Liver (tissue), 9 donors: ENCODE results near the gene C2orf80. TPM values are rescaled to one million over a fixed set of nuclear protein-coding genes. Genes with fewer than 3 reads are reported as not detected.

ENCODE experiments used
- DNase-seq: peaks from one replicate; pipeline ENCODE4 v3.0.0-alpha.2; 2017; ENCODE audit warnings: low spot score
- H3K27ac ChIP-seq, 2 donors: one replicate each; pipeline ENCODE4 v1.7.0; 2013; ENCODE audit warnings: inconsistent platforms in 2 of 2, low read length in 2 of 2, control low read depth in 1 of 2, low read depth in 1 of 2, mild to moderate bottlenecking in 1 of 2
- H3K27me3 ChIP-seq, 4 donors: one replicate each; pipeline versions ENCODE4 v1.6.1 to v1.7.0; 2013; ENCODE audit warnings: low read length in 3 of 4, inconsistent platforms in 1 of 4, mild to moderate bottlenecking in 1 of 4, moderate library complexity in 1 of 4; ENCODE audit not compliant: control insufficient read depth in 4 of 4, insufficient read depth in 4 of 4
- H3K36me3 ChIP-seq, 4 donors: one replicate each; pipeline versions ENCODE4 v1.6.1 to v1.7.0; 2013; ENCODE audit warnings: low read length in 3 of 4, mild to moderate bottlenecking in 3 of 4, low read depth in 1 of 4, moderate library complexity in 1 of 4; ENCODE audit not compliant: control insufficient read depth in 4 of 4, insufficient read depth in 3 of 4
- H3K4me1 ChIP-seq, 4 donors: one replicate each; pipeline versions ENCODE4 v1.6.1 to v1.7.0; 2013; ENCODE audit warnings: low read length in 3 of 4, mild to moderate bottlenecking in 3 of 4, moderate library complexity in 1 of 4; ENCODE audit not compliant: control insufficient read depth in 4 of 4, insufficient read depth in 4 of 4
- H3K4me3 ChIP-seq, 3 donors: one replicate each; pipeline versions ENCODE4 v1.6.1 to v1.7.0; 2013; ENCODE audit warnings: low read length in 3 of 3, control low read depth in 1 of 3, low read depth in 1 of 3, mild to moderate bottlenecking in 1 of 3
- H3K9ac ChIP-seq, 2 donors: one replicate each; pipeline ENCODE4 v1.7.0; 2013; ENCODE audit warnings: low read length in 2 of 2, mild to moderate bottlenecking in 2 of 2, moderate library complexity in 2 of 2, control low read depth in 1 of 2, low read depth in 1 of 2
- H3K9me3 ChIP-seq, 4 donors: one replicate each; pipeline versions ENCODE4 v1.6.1 to v1.7.0; 2013; ENCODE audit warnings: low read length in 3 of 4; ENCODE audit not compliant: control insufficient read depth in 4 of 4
- EGR1 ChIP-seq, 2 donors: IDR thresholded peaks; 2 replicates each; pipeline ENCODE4 v1.6.1; 2016 to 2018; ENCODE audit warnings: antibody characterized with exemption in 2 of 2, low read depth in 2 of 2
- FOXA1 ChIP-seq: IDR thresholded peaks from 2 replicates; pipeline ENCODE4 v1.6.1; 2016; ENCODE audit warnings: antibody characterized with exemption
- FOXA2 ChIP-seq: IDR thresholded peaks from 2 replicates; pipeline ENCODE4 v1.6.1; 2016; ENCODE audit warnings: antibody characterized with exemption
- GABPA ChIP-seq, 2 donors: IDR thresholded peaks in 1 of 2; conservative IDR thresholded peaks in 1 of 2; 2 replicates each; pipeline ENCODE4 v1.6.1; 2016; ENCODE audit warnings: antibody characterized with exemption in 2 of 2, mild to moderate bottlenecking in 1 of 2, moderate library complexity in 1 of 2
- HNF4A ChIP-seq, 2 donors: conservative IDR thresholded peaks; 2 replicates each; pipeline ENCODE4 v1.6.1; 2016; ENCODE audit warnings: antibody characterized with exemption in 2 of 2, mild to moderate bottlenecking in 2 of 2
- HNF4G ChIP-seq: IDR thresholded peaks from 2 replicates; pipeline ENCODE4 v1.6.1; 2016; ENCODE audit warnings: antibody characterized with exemption
- JUND ChIP-seq, 2 donors: IDR thresholded peaks; 2 replicates each; pipeline ENCODE4 v1.6.1; 2016; ENCODE audit warnings: antibody characterized with exemption in 2 of 2
- NR2F2 ChIP-seq: IDR thresholded peaks from 2 replicates; pipeline ENCODE4 v1.6.1; 2016; ENCODE audit warnings: antibody characterized with exemption
- RAD21 ChIP-seq, 2 donors: IDR thresholded peaks; 2 replicates each; pipeline ENCODE4 v1.6.1; 2016; ENCODE audit warnings: antibody characterized with exemption in 2 of 2, mild to moderate bottlenecking in 2 of 2
- RXRA ChIP-seq, 2 donors: IDR thresholded peaks; 2 replicates each; pipeline ENCODE4 v1.6.1; 2017 to 2018; ENCODE audit warnings: antibody characterized with exemption in 2 of 2, mild to moderate bottlenecking in 1 of 2
- SP1 ChIP-seq: IDR thresholded peaks from 2 replicates; pipeline ENCODE4 v1.6.1; 2018; ENCODE audit warnings: antibody characterized with exemption, mild to moderate bottlenecking
- TAF1 ChIP-seq: conservative IDR thresholded peaks from 2 replicates; pipeline ENCODE4 v1.6.1; 2016; ENCODE audit warnings: antibody characterized with exemption, mild to moderate bottlenecking
- YY1 ChIP-seq: IDR thresholded peaks from 2 replicates; pipeline ENCODE4 v1.6.1; 2016; ENCODE audit warnings: antibody characterized with exemption, mild to moderate bottlenecking
- WGBS: extraction: QIAGEN DNeasy Blood & Tissue Kit; methylation state at CpG from one replicate; pipeline ENCODE4 v1.1.7; 2013; 5-methylcytosine and 5-hydroxymethylcytosine counted together
- polyA plus RNA-seq, 2 donors: library from polyadenylated mRNA; stranded (reverse) in 1 of 2; unstranded in 1 of 2; fragments of 200-250 nt in 1 of 2; fragments of >200 nt in 1 of 2; fragmentation: Nextera tagmentation in 1 of 2; extraction: Ambion mirVana in 1 of 2; gene quantifications; one replicate each; pipeline versions ENCODE4 v1.2.1 to v1.2.3, GENCODE V29; 2013 to 2015
- total RNA-seq, 2 donors: library from RNA; depleted of rRNA; stranded (reverse); fragments of >200 nt; gene quantifications; one replicate each; pipeline ENCODE4 v1.2.3, GENCODE V29; 2014
- TF ChIP-seq, protein P1 (sequence below): IDR thresholded peaks from 2 replicates; pipeline ENCODE4 v1.6.1; 2016; ENCODE audit warnings: antibody characterized with exemption
- TF ChIP-seq, protein P2 (sequence below): IDR thresholded peaks from 2 replicates; pipeline ENCODE4 v1.6.1; 2016; ENCODE audit warnings: antibody characterized with exemption
- TF ChIP-seq, protein P3 (sequence below): fragments of 150-350 bp; IDR thresholded peaks from 2 replicates; pipeline ENCODE4 v1.5.1; 2017; ENCODE audit warnings: improper control_type of control experiment, low read depth, low read length; ENCODE audit not compliant: missing input control
- TF ChIP-seq, protein P4 (sequence below): IDR thresholded peaks from 2 replicates; pipeline ENCODE4 v1.6.1; 2016; ENCODE audit warnings: antibody characterized with exemption
- donor health status: healthy.
- donor health status: healthy.
- donor health status: healthy.
- donor health status: healthy.
- donor health status: healthy.

The C2orf80 gene
- total and polyA plus RNA-seq, 4 donors: not detected

DNA sequence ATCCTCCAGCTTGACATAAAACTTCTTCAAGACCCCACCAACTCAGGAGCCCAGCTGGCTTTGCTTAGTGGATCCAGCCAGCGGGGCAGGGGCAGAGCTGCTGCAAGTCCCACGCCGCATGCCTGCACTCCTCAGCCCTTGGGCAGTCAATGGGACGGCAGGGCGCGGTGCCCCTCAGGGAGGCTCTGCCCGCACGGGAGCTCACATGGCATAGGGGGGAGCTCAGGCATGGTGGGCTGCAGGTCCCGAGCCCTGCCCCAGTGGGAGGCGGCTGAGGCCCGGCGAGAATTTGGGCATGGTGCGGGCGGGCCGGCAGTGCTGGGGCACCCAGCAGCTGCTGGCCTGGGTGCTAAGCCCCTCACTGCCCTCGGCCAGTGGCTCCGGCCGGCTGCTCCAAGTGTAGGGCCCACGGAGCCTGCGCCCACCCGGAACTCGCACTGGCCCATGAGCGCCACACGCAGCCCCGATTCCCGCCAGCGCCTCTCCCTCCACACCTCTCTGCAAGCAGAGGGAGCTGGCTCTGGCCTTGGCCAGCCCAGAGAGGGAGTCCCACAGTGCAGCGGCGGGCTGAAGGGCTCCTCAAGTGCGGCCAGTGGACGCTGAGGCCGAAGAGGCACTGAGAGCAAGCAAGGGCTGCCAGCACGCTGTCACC lies 37.9 kb upstream of the C2orf80 start:
- peaks cover 0 to 4% (median 0%) of the 10 kb centered on the region in 4 donors for H3K4me1 ChIP-seq
- DNase-seq: no peak
- WGBS: 95% methylated on average over 33 of the region's 33 CpGs
- no peak overlapping the region for H3K27ac ChIP-seq
- no peaks in the 10 kb centered on the region for H3K27me3 ChIP-seq
- H3K9me3 ChIP-seq: no peaks in the 10 kb centered on the region
- H3K9ac ChIP-seq: no peak overlapping the region
- no peak overlapping the region for H3K4me3 ChIP-seq
- TF ChIP-seq, protein P1, sequence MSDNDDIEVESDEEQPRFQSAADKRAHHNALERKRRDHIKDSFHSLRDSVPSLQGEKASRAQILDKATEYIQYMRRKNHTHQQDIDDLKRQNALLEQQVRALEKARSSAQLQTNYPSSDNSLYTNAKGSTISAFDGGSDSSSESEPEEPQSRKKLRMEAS: no peak
- TF ChIP-seq RXRA (IDR thresholded peaks at IDR 0.05): no peak
- TF ChIP-seq, protein P2, sequence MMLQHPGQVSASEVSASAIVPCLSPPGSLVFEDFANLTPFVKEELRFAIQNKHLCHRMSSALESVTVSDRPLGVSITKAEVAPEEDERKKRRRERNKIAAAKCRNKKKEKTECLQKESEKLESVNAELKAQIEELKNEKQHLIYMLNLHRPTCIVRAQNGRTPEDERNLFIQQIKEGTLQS: no peak
- no peak for TF ChIP-seq HNF4G
- TF ChIP-seq TAF1: no peak
- no peaks in the 10 kb centered on the region for H3K36me3 ChIP-seq

DNA sequence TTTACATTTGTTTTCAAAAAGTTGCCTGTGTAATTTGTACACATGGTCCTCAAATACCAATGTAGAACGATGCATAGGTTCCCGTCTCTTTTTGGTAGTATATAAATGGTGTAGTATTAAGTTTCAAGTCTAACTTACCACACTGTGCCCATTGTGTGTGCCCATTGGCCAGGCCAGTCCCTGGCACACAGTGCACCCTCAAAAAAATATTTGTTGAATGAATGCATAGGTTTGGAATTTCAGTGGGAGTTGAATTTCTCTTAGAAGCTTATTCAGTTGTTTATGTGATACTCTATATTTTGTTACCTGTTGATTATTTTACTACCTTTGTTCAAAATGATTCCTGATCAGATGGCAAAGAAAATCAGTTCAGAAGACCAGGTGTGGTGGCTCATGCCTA lies 35.0 kb upstream of the C2orf80 start:
- 95% methylated on average over 2 of the region's 2 CpGs for WGBS
- Histone ChIP-seq H3K4me3 (no peak overlapping the region), H3K27me3 (no peaks in the 10 kb centered on the region), H3K36me3 (no peaks in the 10 kb centered on the region), H3K27ac (no peak overlapping the region), H3K9ac (no peak overlapping the region), H3K4me1 (no peaks in the 10 kb centered on the region), H3K9me3 (no peaks in the 10 kb centered on the region)
- TF ChIP-seq EGR1 (IDR thresholded peaks at IDR 0.05; ENCODE audit: low read depth in 2 of 2): no peak
- no peak for TF ChIP-seq FOXA1
- TF ChIP-seq TAF1: no peak
- TF ChIP-seq, protein P3, sequence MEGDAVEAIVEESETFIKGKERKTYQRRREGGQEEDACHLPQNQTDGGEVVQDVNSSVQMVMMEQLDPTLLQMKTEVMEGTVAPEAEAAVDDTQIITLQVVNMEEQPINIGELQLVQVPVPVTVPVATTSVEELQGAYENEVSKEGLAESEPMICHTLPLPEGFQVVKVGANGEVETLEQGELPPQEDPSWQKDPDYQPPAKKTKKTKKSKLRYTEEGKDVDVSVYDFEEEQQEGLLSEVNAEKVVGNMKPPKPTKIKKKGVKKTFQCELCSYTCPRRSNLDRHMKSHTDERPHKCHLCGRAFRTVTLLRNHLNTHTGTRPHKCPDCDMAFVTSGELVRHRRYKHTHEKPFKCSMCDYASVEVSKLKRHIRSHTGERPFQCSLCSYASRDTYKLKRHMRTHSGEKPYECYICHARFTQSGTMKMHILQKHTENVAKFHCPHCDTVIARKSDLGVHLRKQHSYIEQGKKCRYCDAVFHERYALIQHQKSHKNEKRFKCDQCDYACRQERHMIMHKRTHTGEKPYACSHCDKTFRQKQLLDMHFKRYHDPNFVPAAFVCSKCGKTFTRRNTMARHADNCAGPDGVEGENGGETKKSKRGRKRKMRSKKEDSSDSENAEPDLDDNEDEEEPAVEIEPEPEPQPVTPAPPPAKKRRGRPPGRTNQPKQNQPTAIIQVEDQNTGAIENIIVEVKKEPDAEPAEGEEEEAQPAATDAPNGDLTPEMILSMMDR: no peak
- no peak for TF ChIP-seq HNF4G
- TF ChIP-seq HNF4A (conservative IDR thresholded peaks at IDR 0.05): no peak
- TF ChIP-seq YY1: no peak
- no peak for TF ChIP-seq FOXA2
- TF ChIP-seq, protein P4, sequence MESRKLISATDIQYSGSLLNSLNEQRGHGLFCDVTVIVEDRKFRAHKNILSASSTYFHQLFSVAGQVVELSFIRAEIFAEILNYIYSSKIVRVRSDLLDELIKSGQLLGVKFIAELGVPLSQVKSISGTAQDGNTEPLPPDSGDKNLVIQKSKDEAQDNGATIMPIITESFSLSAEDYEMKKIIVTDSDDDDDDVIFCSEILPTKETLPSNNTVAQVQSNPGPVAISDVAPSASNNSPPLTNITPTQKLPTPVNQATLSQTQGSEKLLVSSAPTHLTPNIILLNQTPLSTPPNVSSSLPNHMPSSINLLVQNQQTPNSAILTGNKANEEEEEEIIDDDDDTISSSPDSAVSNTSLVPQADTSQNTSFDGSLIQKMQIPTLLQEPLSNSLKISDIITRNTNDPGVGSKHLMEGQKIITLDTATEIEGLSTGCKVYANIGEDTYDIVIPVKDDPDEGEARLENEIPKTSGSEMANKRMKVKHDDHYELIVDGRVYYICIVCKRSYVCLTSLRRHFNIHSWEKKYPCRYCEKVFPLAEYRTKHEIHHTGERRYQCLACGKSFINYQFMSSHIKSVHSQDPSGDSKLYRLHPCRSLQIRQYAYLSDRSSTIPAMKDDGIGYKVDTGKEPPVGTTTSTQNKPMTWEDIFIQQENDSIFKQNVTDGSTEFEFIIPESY: no peak
- DNase-seq: no peak

DNA sequence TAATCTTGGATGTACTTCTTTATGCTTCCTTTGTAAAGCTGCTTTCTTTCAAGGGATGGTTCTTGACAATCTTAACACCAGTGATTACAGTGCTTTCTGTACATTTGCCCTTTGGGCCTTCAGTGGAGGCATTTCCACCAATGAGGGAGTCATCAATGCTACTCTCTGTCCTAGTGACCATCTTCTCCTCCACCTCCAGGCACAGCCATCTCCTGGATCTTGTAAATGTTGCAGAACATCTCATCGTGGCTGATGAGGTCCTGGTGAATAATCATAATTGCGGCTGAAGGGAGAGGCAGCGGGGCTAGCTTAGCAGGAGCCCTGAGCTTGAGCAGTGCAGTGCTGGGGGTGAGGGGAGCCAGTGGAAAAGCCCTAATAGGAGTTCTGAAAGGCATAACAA lies 32.5 kb upstream of the C2orf80 start:
- no peaks in the 10 kb centered on the region for H3K36me3 ChIP-seq
- no peaks in the 10 kb centered on the region for H3K27me3 ChIP-seq
- no peak for DNase-seq
- H3K9me3 ChIP-seq: no peaks in the 10 kb centered on the region
- TF ChIP-seq, protein P3: no peak
- TF ChIP-seq YY1 (no peak), JUND (IDR thresholded peaks at IDR 0.05) (no peak), FOXA2 (no peak), RAD21 (IDR thresholded peaks at IDR 0.05) (no peak), GABPA (IDR thresholded peaks at IDR 0.05 in 1 of 2, conservative IDR thresholded peaks at IDR 0.05 in 1 of 2) (no peak), HNF4A (conservative IDR thresholded peaks at IDR 0.05) (no peak), SP1 (no peak), NR2F2 (no peak), RXRA (IDR thresholded peaks at IDR 0.05) (no peak), FOXA1 (no peak), EGR1 (IDR thresholded peaks at IDR 0.05; ENCODE audit: low read depth in 2 of 2) (no peak)
- TF ChIP-seq, protein P4: no peak
- TF ChIP-seq, protein P1: no peak
- no peak overlapping the region for H3K9ac ChIP-seq
- no peak overlapping the region for H3K27ac ChIP-seq
- WGBS: 91% methylated on average over 3 of the region's 3 CpGs
- H3K4me1 ChIP-seq: no peaks in the 10 kb centered on the region
- H3K4me3 ChIP-seq: no peak overlapping the region
